Right lobe of liver (tissue), 6 donors: ENCODE data around the gene GRIA4. TPM values are rescaled to one million over a fixed set of nuclear protein-coding genes. Genes with fewer than 3 reads are reported as not detected.

Experiments
- ATAC-seq, 4 donors: fragments of 200-7000 bp; cut with Tn5 transposase; one replicate each; pipeline ENCODE4 v1.9.1; 2020; ENCODE audit warnings: mild to moderate bottlenecking in 4 of 4, moderate library complexity in 4 of 4
- DNase-seq, 3 donors: peaks; one replicate each; pipeline ENCODE4 v3.0.0-alpha.2; 2020
- H3K27ac ChIP-seq, 3 donors: fragments of 200-600 bp; one replicate each; pipeline ENCODE4 v1.8.0; 2022
- H3K27me3 ChIP-seq, 2 donors: fragments of 200-600 bp; one replicate each; pipeline ENCODE4 v1.8.0; 2022
- H3K36me3 ChIP-seq, 4 donors: fragments of 200-600 bp; sonication (generic) in 1 of 4; one replicate each; pipeline versions ENCODE4 v1.5.1 to v1.8.0; 2017 to 2022; ENCODE audit warnings: control low read depth in 1 of 4
- H3K4me1 ChIP-seq, 4 donors: fragments of 200-600 bp; sonication (generic) in 1 of 4; one replicate each; pipeline versions ENCODE4 v1.5.1 to v1.8.0; 2017 to 2022; ENCODE audit warnings: control low read depth in 1 of 4
- H3K4me3 ChIP-seq, 3 donors: fragments of 200-600 bp; one replicate each; pipeline ENCODE4 v1.8.0; 2022
- H3K9me3 ChIP-seq, 4 donors: fragments of 200-600 bp; sonication (generic) in 1 of 4; one replicate each; pipeline versions ENCODE4 v1.5.1 to v1.8.0; 2017 to 2022; ENCODE audit warnings: control low read depth in 1 of 4
- CTCF ChIP-seq, 4 donors: fragments of 200-600 bp in 3 of 4; fragments of 450-650 bp in 1 of 4; IDR thresholded peaks; one replicate each; pipeline versions ENCODE4 v1.5.1 to v1.8.0; 2016 to 2022; ENCODE audit warnings: antibody characterized with exemption in 4 of 4, mild to moderate bottlenecking in 2 of 4
- POLR2A ChIP-seq: fragments of 450-650 bp; IDR thresholded peaks from one replicate; pipeline ENCODE4 v1.6.1; 2017; ENCODE audit warnings: antibody characterized with exemption, mild to moderate bottlenecking
- WGBS: methylation state at CpG from one replicate; pipeline ENCODE4 v1.1.6; 2018; ENCODE audit warnings: low coverage, low lambda C conversion rate; ENCODE audit not compliant: insufficient coverage; ENCODE audit errors: missing lambda C conversion rate; 5-methylcytosine and 5-hydroxymethylcytosine counted together
- intact Hi-C, 2 donors: fragments of 100-400 bp; cut with DNase I; formaldehyde crosslinking; loops; one replicate each; pipeline versions ENCODE4 v1.11.2 to v1.14.1; 2022
- total RNA-seq, 6 experiments: library from RNA; depleted of rRNA in 2 of 6; stranded (reverse); fragments of >200 nt in 2 of 6; fragmentation: NEBNext Ultra II Directional in 3 of 6; extraction: Animal tissue kit (Norgen Biotek cat#: 25700) in 3 of 6; gene quantifications; one replicate each; pipeline versions ENCODE4 v1.1.0 to v1.2.4, GENCODE V29; 2016 to 2023
- donor health status: DM: no; HTN: yes; CAD: no.
- donor health status: DM: no; HTN: no; CAD: no.
- donor health status: DM: no; HTN: no; CAD: no.
- donor health status: DM: no; HTN: yes; CAD: no.
- donor health status: DM: no; HTN: yes; CAD: no.

GRIA4 gene
- total RNA-seq, 6 experiments from 2014 or later: 0.24 TPM; not detected in 5

- Histone ChIP-seq H3K27me3 (no peaks in the 10 kb centered on the region), H3K36me3 (no peaks in the 10 kb centered on the region), H3K9me3 (no peaks in the 10 kb centered on the region), H3K27ac (no peak overlapping the region), H3K4me1 (no peaks in the 10 kb centered on the region), H3K4me3 (no peak overlapping the region)
- no peak for DNase-seq
- intact Hi-C loops: no loop called here
- ATAC-seq: no peak
- TF ChIP-seq CTCF (IDR thresholded peaks at IDR 0.05) (no peak), POLR2A (no peak)
- 50% methylated on average over 2 of the region's 2 CpGs for WGBS
Observed at GRCh38 chr11:105935791-105936190, 325.9 kb downstream of the GRIA4 start.

DNA sequence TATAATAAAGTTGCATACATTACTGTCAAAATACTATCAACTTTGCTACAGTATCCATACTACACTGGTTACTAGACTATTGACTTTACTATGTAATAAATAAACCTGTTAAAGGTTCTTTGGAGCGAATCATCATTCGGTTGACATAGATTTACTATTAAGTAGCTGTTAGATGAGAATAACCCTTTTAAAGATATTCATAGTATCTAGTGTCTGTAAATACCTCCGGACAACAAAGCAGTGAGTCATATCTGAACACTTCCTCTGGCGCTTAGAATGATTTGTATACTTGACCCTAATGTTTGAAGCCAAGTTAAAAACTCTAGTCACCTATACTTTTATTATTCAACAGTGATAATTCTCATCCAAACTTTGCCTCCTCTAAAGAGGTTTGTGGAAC, 327.5 kb downstream of the GRIA4 start:
- WGBS: 52% methylated on average over 4 of the region's 4 CpGs
- Histone ChIP-seq H3K27me3 (no peaks in the 10 kb centered on the region), H3K9me3 (no peaks in the 10 kb centered on the region), H3K36me3 (no peaks in the 10 kb centered on the region), H3K4me1 (no peaks in the 10 kb centered on the region), H3K4me3 (no peak overlapping the region), H3K27ac (no peak overlapping the region)
- no peak for ATAC-seq
- intact Hi-C loops: no loop called here
- DNase-seq: no peak
- TF ChIP-seq POLR2A: no peak
- no peak for TF ChIP-seq CTCF (IDR thresholded peaks at IDR 0.05)

DNA sequence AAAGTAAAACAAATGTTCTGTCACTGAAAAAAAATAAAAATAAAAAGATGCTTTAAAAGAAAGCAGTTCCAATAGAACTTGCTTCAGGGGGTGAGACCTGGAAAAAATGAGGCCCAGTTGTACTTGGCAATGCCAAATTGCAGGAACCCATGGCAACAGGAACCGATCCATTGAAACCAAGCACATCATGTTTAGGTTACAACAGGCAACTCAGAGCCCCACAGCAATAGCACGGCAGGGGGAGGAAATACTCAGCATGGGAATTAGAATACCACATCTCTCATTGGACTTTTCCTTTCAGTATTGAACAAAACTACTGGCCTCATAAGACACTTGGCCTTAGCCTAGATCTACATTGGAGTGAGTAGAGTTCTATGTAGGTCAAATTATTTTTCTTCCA, 327.9 kb downstream of the GRIA4 start:
- DNase-seq: no peak
- Histone ChIP-seq H3K27me3 (no peaks in the 10 kb centered on the region), H3K36me3 (no peaks in the 10 kb centered on the region), H3K27ac (no peak overlapping the region), H3K4me1 (no peaks in the 10 kb centered on the region), H3K4me3 (no peak overlapping the region), H3K9me3 (no peaks in the 10 kb centered on the region)
- intact Hi-C loops: no loop called here
- 59% methylated on average over 2 of the region's 2 CpGs for WGBS
- TF ChIP-seq POLR2A: no peak
- no peak for TF ChIP-seq CTCF (IDR thresholded peaks at IDR 0.05)
- no peak for ATAC-seq

GRCh38 chr11:105942921-105943320, 333.0 kb downstream of the GRIA4 start:
- DNase-seq: no peak

More at GRCh38 chr11:105942921-105943320, 333.0 kb downstream of the GRIA4 start:
- no peaks in the 10 kb centered on the region for H3K36me3 ChIP-seq
- no peak overlapping the region for H3K4me3 ChIP-seq
- intact Hi-C loops: no loop called here
- no peak overlapping the region for H3K27ac ChIP-seq
- H3K9me3 ChIP-seq: no peaks in the 10 kb centered on the region
- no peak for TF ChIP-seq POLR2A
- TF ChIP-seq CTCF (IDR thresholded peaks at IDR 0.05): no peak
- WGBS: 25% methylated on average over 2 of the region's 2 CpGs
- no peaks in the 10 kb centered on the region for H3K27me3 ChIP-seq
- no peaks in the 10 kb centered on the region for H3K4me1 ChIP-seq
- ATAC-seq: no peak
